ENCODE results near the gene DNAJC6. TPM values are rescaled to one million over a fixed set of nuclear protein-coding genes. Genes with fewer than 3 reads are reported as not detected.

Gene DNAJC6
- total RNA-seq, 1 experiment from 2014 or later = 15.6 TPM

GRCh38 chr1:65409314-65409713, 100.0 kb downstream of the DNAJC6 start:
- intact Hi-C loops (cut with micrococcal nuclease; ENCODE audit: unreplicated experiment) = no loop called here
- POLR2A ChIA-PET (ENCODE audit: unreplicated experiment) = no interaction called here
- CTCF ChIA-PET = interaction anchor here (0.5 kb wide), 1 partner anchor 725 kb away, joined by 4 read pairs; no protein-coding TSS in a partner anchor

GRCh38 chr1:65409816-65410326, 100.5 kb downstream of the DNAJC6 start:
- ChIA-PET POLR2A (ENCODE audit: unreplicated experiment) (no interaction called here), CTCF (interaction anchor here (0.5 kb wide), 1 partner anchor 49 kb away, joined by 5 read pairs; no protein-coding TSS in a partner anchor)
- Histone ChIP-seq H3F3A (ENCODE audit: insufficient read depth, low read depth) (no peaks in the 10 kb centered on the region), H3K9me2 (ENCODE audit: insufficient read depth) (no peaks in the 10 kb centered on the region), H2AFZ (no peak overlapping the region), H3K27me3 (ENCODE audit: insufficient read depth, low read depth) (no peaks in the 10 kb centered on the region), H4K20me1 (ENCODE audit: insufficient read depth) (no peaks in the 10 kb centered on the region), H3K36me3 (ENCODE audit: low read depth) (no peaks in the 10 kb centered on the region), H3K27ac (no peak overlapping the region), H3K4me3 (no peak overlapping the region), H3K4me2 (no peak overlapping the region), H3K79me2 (ENCODE audit: low read depth) (no peaks in the 10 kb centered on the region), H3K4me1 (replicated peaks; ENCODE audit: insufficient read depth) (no peaks in the 10 kb centered on the region), H3K9me3 (ENCODE audit: insufficient read depth, low read depth) (no peaks in the 10 kb centered on the region)
- TF ChIP-seq EZH2 (IDR thresholded peaks at IDR 0.05; ENCODE audit: low read depth) (no peak), CTCF (conservative IDR thresholded peaks at IDR 0.05) (no peak)
- BruUV-seq (replicated peaks) = no TSS peak
- intact Hi-C loops (cut with micrococcal nuclease; ENCODE audit: unreplicated experiment) = no loop called here
- no peak for DNase-seq

More at GRCh38 chr1:65409314-65409713, 100.0 kb downstream of the DNAJC6 start:
- Histone ChIP-seq H3F3A (ENCODE audit: insufficient read depth, low read depth) (no peaks in the 10 kb centered on the region), H3K4me3 (no peak overlapping the region), H4K20me1 (ENCODE audit: insufficient read depth) (no peaks in the 10 kb centered on the region), H3K27ac (no peak overlapping the region), H3K27me3 (ENCODE audit: insufficient read depth, low read depth) (no peaks in the 10 kb centered on the region), H2AFZ (no peak overlapping the region), H3K4me2 (no peak overlapping the region), H3K4me1 (replicated peaks; ENCODE audit: insufficient read depth) (no peaks in the 10 kb centered on the region), H3K9me2 (ENCODE audit: insufficient read depth) (no peaks in the 10 kb centered on the region), H3K79me2 (ENCODE audit: low read depth) (no peaks in the 10 kb centered on the region), H3K9me3 (ENCODE audit: insufficient read depth, low read depth) (no peaks in the 10 kb centered on the region), H3K36me3 (ENCODE audit: low read depth) (no peaks in the 10 kb centered on the region)
- no TSS peak for BruUV-seq (replicated peaks)
- no peak for TF ChIP-seq CTCF (conservative IDR thresholded peaks at IDR 0.05)
- TF ChIP-seq EZH2 (IDR thresholded peaks at IDR 0.05; ENCODE audit: low read depth) = no peak
- no peak for DNase-seq

- ChIA-PET CTCF (no interaction called here), POLR2A (ENCODE audit: unreplicated experiment) (interaction anchor here (0.6 to 0.7 kb wide), 2 partner anchors 33 to 154 kb away, joined by 3 to 6 read pairs; no protein-coding TSS in a partner anchor)
- no peaks in the 10 kb centered on the region for H3K36me3 ChIP-seq (ENCODE audit: low read depth)
- intact Hi-C loops (cut with micrococcal nuclease; ENCODE audit: unreplicated experiment) = no loop called here
- H3K4me2 ChIP-seq = no peak overlapping the region
- no peaks in the 10 kb centered on the region for H3K9me3 ChIP-seq (ENCODE audit: insufficient read depth, low read depth)
- H3K27me3 ChIP-seq (ENCODE audit: insufficient read depth, low read depth) = no peaks in the 10 kb centered on the region
- H3F3A ChIP-seq (ENCODE audit: insufficient read depth, low read depth) = no peaks in the 10 kb centered on the region
- no peaks in the 10 kb centered on the region for H3K9me2 ChIP-seq (ENCODE audit: insufficient read depth)
- no peak for DNase-seq
- TF ChIP-seq CTCF (conservative IDR thresholded peaks at IDR 0.05) = no peak
- no peak for TF ChIP-seq EZH2 (IDR thresholded peaks at IDR 0.05; ENCODE audit: low read depth)
- no peak overlapping the region for H3K27ac ChIP-seq
- no TSS peak for BruUV-seq (replicated peaks)
- no peaks in the 10 kb centered on the region for H3K79me2 ChIP-seq (ENCODE audit: low read depth)
- no peaks in the 10 kb centered on the region for H4K20me1 ChIP-seq (ENCODE audit: insufficient read depth)
- peaks cover 3% of the 10 kb centered on the region for H3K4me1 ChIP-seq (replicated peaks; ENCODE audit: insufficient read depth)
- no peak overlapping the region for H3K4me3 ChIP-seq
- no peak overlapping the region for H2AFZ ChIP-seq
Measured at GRCh38 chr1:65412256-65412983, 103.1 kb downstream of the DNAJC6 start.
